ENCODE data around the gene IRF2BP1.

IRF2BP1 gene, protein sequence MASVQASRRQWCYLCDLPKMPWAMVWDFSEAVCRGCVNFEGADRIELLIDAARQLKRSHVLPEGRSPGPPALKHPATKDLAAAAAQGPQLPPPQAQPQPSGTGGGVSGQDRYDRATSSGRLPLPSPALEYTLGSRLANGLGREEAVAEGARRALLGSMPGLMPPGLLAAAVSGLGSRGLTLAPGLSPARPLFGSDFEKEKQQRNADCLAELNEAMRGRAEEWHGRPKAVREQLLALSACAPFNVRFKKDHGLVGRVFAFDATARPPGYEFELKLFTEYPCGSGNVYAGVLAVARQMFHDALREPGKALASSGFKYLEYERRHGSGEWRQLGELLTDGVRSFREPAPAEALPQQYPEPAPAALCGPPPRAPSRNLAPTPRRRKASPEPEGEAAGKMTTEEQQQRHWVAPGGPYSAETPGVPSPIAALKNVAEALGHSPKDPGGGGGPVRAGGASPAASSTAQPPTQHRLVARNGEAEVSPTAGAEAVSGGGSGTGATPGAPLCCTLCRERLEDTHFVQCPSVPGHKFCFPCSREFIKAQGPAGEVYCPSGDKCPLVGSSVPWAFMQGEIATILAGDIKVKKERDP

DNA sequence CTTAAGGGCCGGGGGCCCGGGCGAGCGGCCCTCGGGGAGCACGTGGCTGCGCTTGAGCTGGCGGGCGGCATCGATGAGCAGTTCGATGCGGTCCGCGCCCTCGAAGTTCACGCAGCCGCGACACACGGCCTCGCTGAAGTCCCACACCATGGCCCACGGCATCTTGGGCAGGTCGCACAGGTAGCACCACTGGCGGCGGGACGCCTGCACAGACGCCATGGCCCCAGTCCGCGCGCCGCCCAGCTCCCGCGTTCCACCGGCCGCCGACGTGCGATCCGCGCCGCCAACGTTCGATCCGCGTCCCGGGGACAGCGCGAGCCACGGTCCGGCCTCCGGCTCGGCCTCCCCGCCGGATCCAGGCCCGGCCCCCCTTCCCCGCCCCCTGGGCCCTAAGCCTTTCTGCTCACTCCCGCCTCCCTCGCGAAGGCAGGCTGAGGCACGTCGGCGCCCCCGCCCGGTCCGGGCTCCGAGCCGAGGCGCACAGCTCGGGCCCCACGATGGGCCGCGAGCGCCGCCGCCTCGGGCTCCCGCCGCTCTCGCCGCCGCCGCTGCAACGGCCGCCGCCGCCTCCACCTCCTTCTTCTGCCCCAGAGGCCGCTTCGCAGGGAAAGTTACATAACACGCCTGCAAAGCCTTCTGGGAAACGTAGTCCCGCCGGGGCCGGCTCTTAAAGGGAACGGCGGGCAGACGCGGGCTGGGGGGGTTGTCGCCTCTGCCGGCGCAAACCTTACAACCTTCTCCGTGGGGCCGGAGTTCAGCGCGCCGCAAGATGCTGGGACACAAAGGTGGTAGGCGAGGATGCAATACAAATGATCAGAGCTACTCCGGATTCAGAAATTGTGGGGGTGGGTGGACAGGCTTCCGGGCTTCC, at the start of gene IRF2BP1:
TSS of gene IRF2BP1 (minus strand) at position 586 of the 871 bp plus-strand sequence. CDS start at position 219, 367 bp downstream.
- peaks cover 3% of the 10 kb centered on the region for H3K27me3 Mint-ChIP-seq (ENCODE audit: low read depth)
- H3K4me3 Mint-ChIP-seq: peak within 1 kb of the TSS; percentile 97
- H3K27ac Mint-ChIP-seq: peak within 1 kb of the TSS; percentile 99
- peaks cover 21% of the 10 kb centered on the region for H3K4me1 Mint-ChIP-seq (ENCODE audit: low read depth)
- H3K36me3 Mint-ChIP-seq (ENCODE audit: low read depth): peaks cover 7% of the 10 kb centered on the region
- H3K9me3 Mint-ChIP-seq: no peaks in the 10 kb centered on the region

DNA sequence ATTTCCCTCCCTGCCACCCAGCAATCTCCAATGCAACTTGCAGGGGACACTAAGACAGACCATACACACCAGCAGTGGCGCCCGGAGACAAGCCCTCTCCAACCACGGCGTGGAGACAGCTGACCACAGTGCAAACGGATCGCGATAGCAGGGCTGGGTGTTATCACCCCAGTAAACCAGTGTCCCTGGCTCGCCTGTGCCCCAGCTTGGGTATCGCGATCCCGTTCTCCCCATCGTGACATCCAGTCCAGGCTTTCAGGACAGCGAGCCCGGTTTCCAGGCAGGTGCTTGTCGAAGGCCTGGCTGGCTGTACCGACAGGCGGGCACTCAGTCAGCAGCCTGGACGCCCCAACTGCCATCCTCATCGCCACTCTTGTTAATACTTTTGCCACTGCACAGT, 49.3 kb upstream of the IRF2BP1 start:
- Mint-ChIP-seq H3K27me3 (ENCODE audit: low read depth) (peaks cover 37% of the 10 kb centered on the region), H3K36me3 (ENCODE audit: low read depth) (peaks cover 4% of the 10 kb centered on the region), H3K4me1 (ENCODE audit: low read depth) (peaks cover 4% of the 10 kb centered on the region), H3K9me3 (peaks cover 10% of the 10 kb centered on the region), H3K27ac (no peak overlapping the region), H3K4me3 (no peak overlapping the region)

DNA sequence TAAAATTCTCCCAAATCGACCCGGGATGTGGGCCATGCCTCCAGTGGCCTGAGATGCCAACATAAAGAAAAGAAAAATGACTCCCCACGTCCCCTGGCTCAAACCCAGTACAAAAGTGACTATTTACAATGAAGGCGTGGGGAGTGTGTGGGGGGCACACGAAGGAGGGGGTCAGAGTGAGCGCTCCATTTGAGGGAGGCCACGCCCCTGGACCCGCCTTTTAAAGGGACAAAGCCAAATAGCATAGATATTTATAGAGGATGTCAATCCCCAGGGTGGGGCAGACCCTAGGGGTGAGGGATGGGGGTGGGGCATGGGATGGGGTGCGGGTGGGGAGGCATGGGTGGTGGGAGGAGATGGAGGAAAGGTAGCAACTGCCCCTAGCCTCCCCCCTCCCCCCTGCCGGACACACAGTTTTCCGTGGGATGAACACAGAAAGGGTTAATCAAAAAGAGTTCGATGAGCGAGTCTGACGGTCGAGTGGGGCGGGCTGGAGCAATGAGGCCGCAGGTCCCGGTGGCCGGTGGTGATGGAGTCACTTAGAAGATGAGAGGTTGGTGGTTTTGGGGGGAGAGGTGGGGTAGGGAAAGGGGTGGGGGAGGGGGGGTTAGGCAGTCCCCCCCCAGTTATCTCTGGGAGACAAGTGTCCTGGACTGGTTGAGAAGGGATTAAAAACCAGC, 48.8 kb upstream of the IRF2BP1 start:
- no peak overlapping the region for H3K27ac Mint-ChIP-seq
- H3K4me3 Mint-ChIP-seq: no peak overlapping the region
- peaks cover 4% of the 10 kb centered on the region for H3K36me3 Mint-ChIP-seq (ENCODE audit: low read depth)
- H3K4me1 Mint-ChIP-seq (ENCODE audit: low read depth): peaks cover 4% of the 10 kb centered on the region
- peaks cover 10% of the 10 kb centered on the region for H3K9me3 Mint-ChIP-seq
- H3K27me3 Mint-ChIP-seq (ENCODE audit: low read depth): peaks cover 39% of the 10 kb centered on the region

DNA sequence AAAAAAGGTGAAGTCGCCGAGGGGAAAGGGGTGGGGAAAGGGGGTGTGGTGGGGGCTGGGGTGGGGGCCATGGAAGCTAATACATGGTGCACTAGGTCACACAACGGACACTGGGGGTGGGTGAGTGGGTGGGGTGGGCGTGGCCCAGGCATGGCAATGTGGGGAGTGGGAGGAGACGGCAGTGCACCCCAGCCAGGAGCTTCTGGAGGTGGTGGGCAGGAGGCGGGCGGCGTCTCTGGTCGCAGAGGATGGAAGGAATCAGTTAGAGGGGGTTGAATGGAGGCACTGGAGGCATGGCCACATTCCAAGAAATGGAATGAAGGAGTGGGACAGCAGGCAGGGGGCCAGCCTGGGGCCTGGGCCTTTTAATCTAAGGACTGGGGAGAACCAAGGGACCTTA, 47.8 kb upstream of the IRF2BP1 start:
- Mint-ChIP-seq H3K9me3 (peaks cover 6% of the 10 kb centered on the region), H3K27me3 (ENCODE audit: low read depth) (peaks cover 29% of the 10 kb centered on the region), H3K4me3 (no peak overlapping the region), H3K36me3 (ENCODE audit: low read depth) (peaks cover under 1% of the 10 kb centered on the region), H3K27ac (no peak overlapping the region), H3K4me1 (ENCODE audit: low read depth) (peaks cover 1% of the 10 kb centered on the region)

DNA sequence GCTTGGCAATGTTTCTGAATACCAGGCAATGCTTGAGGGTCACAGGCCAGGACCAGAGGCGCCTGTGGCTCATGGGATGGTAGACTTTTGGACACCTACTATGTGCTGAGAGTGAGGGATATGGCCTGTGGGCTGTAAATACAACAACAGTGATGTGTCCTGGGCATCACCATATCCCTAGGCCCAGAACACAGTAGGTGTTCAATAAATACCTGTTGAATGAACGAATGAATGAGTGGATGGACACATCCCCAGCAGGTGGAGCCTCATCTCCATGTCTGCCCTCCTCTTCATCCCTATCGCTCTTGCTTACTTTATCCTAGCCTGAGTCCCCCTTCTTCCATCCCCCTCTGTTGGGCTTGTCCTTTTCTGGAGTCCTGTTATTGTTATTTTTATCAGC, 45.1 kb upstream of the IRF2BP1 start:
- Mint-ChIP-seq H3K4me3 (no peak overlapping the region), H3K4me1 (ENCODE audit: low read depth) (peaks cover 11% of the 10 kb centered on the region), H3K27me3 (ENCODE audit: low read depth) (peaks cover 15% of the 10 kb centered on the region), H3K36me3 (ENCODE audit: low read depth) (no peaks in the 10 kb centered on the region), H3K9me3 (no peaks in the 10 kb centered on the region), H3K27ac (no peak overlapping the region)

DNA sequence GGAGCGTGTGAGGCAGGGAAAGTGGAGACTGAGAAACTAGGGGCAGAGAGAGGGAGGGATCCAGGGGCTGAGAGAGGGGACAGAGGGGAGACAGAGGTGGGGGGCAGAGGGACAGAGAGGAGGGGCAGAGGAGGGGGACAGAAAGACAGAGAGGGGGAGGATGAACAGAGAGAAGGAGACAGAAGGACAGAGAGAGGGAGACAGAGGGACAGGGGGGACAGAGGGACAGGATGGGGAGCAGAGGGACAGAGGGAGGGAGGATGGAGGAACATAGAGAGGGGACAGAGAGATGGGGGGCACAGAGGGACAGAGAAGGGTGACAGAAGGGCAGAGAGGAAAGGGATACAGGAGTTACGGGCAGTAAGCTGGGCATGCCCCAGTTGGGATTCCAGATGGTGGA, 43.3 kb upstream of the IRF2BP1 start:
- Mint-ChIP-seq H3K27me3 (ENCODE audit: low read depth) (peaks cover 10% of the 10 kb centered on the region), H3K4me3 (peak overlapping the region; percentile 16), H3K9me3 (no peaks in the 10 kb centered on the region), H3K27ac (no peak overlapping the region), H3K36me3 (ENCODE audit: low read depth) (no peaks in the 10 kb centered on the region), H3K4me1 (ENCODE audit: low read depth) (peaks cover 11% of the 10 kb centered on the region)

DNA sequence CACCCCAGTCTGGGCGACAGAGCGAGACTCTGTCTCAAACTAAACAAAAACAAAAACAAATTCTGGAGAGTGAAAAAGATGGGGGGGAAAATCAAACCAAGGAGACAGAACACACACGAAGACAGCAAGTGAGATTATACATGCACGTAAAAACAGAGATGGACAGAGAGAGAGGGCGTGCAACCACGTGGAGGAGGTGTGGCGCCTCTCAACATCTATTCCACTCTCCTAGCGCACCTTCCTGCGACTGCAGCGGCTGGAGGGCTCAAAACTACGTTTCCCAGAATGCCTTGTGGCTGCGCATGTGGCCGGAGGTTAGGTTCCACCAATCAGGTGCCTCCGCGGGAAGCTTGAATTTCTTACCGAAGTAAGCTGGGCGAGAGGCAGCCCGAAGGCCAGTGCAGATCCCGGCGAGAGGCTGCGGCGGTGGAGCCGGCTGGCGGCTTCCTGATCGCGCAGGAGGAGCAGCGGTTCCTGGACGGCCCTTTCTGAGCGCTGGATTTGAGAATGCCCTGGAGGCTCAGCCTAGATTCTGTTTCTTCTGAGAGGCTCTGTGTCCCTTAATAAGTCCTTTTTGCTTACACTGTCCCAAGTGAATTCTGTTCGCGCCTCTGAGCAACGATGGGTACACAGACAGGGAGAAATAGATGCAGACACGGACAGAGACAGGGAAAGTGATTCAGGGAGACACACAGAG, 41.8 kb upstream of the IRF2BP1 start:
- H3K27me3 Mint-ChIP-seq (ENCODE audit: low read depth): peaks cover 10% of the 10 kb centered on the region
- no peaks in the 10 kb centered on the region for H3K36me3 Mint-ChIP-seq (ENCODE audit: low read depth)
- peak overlapping the region; percentile 82 for H3K4me3 Mint-ChIP-seq
- H3K9me3 Mint-ChIP-seq: no peaks in the 10 kb centered on the region
- peak overlapping the region; percentile 78 for H3K27ac Mint-ChIP-seq
- peaks cover 11% of the 10 kb centered on the region for H3K4me1 Mint-ChIP-seq (ENCODE audit: low read depth)

DNA sequence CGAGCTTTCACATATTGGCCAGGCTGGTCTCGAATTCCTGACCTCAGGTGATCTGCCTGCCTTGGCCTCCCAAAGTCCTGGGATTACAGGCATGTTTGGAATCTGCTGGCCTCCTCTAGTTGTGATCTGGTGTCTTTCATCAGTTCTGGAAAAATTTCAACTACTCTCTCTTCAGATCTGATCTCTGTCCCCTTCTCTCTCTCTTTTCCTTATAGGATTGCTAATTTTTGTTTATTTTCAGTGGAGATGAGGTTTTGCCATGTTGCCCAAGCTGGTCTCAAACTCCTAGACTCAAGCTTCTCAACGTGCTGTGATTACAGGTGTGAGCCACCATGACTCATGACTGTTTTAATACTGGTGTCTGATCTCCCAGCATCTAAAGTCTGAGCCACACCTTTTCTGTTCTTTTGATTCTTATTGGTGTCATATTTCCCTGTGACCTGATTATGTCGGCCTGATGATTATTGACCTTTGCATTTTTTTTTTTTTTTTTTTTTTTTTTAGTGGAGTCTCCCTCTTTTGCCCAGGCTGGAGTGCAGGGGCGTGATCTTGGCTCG, 39.0 kb upstream of the IRF2BP1 start:
- H3K27ac Mint-ChIP-seq: no peak overlapping the region
- H3K27me3 Mint-ChIP-seq (ENCODE audit: low read depth): peaks cover under 1% of the 10 kb centered on the region
- peaks cover 19% of the 10 kb centered on the region for H3K4me1 Mint-ChIP-seq (ENCODE audit: low read depth)
- H3K9me3 Mint-ChIP-seq: no peaks in the 10 kb centered on the region
- H3K36me3 Mint-ChIP-seq (ENCODE audit: low read depth): no peaks in the 10 kb centered on the region
- no peak overlapping the region for H3K4me3 Mint-ChIP-seq

DNA sequence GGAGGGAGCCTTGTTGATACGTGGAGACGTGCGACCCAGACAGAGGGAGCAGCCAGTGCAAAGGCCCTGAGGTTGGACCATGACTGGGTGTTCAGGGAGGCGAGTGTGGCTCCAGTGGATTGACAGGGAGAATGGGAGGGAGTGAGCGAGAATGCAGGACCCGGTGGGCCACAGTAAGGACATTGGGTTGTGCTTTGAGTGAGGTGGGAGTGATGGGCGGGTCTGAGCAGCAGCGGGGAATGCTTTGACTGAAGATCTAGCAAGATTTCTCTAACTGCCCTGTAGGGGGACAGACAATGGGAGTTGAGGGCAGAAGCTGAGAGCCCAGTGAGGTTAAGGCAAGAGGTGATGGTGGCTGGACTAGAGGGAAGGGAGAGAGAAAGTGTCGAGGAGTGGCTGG, 36.3 kb upstream of the IRF2BP1 start:
- Mint-ChIP-seq H3K9me3 (no peaks in the 10 kb centered on the region), H3K4me1 (ENCODE audit: low read depth) (peaks cover 28% of the 10 kb centered on the region), H3K27ac (no peak overlapping the region), H3K36me3 (ENCODE audit: low read depth) (no peaks in the 10 kb centered on the region), H3K27me3 (ENCODE audit: low read depth) (no peaks in the 10 kb centered on the region), H3K4me3 (no peak overlapping the region)

DNA sequence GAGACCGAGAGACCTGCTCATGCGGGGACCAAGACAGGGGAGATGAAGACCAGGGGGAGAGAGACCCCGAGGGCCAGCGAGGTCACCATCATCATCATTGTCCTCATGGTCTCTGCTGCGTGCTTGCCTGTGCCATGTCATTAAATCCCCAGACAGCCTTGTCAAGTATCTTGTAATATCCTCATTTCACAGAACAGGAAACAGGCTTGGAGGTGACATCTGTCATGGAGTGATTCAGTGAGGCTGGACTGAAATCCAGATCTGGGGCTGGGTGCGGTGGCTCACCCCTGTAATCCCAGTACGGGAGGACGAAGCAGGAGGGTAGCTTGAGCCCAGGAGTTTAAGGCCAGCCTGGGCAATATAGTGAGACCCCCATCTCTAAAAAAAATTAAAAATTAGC, 34.5 kb upstream of the IRF2BP1 start:
- Mint-ChIP-seq H3K27me3 (ENCODE audit: low read depth) (no peaks in the 10 kb centered on the region), H3K36me3 (ENCODE audit: low read depth) (no peaks in the 10 kb centered on the region), H3K4me3 (peak overlapping the region; percentile 23), H3K4me1 (ENCODE audit: low read depth) (peaks cover 32% of the 10 kb centered on the region), H3K27ac (peak overlapping the region; percentile 43), H3K9me3 (no peaks in the 10 kb centered on the region)

DNA sequence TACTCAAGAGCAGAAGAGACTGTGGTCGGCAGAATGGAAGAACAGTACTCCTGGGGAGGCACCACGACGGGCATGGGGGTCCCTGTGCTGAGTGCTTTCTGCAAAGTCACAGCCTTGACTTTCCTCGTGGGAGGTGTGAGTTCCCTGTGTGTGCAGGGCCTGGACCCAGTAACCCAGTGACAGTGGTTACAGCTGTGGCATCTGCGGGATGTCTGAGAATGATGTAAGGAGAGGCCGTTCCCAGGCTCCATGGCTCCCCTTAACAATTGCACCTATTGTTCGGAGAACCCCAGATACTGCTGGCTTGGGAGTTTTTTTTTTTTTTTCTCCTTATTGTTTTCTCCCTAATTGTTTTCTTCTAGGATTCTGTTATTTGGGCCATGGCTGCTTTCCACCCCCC, 33.7 kb upstream of the IRF2BP1 start:
- no peak overlapping the region for H3K27ac Mint-ChIP-seq
- no peaks in the 10 kb centered on the region for H3K27me3 Mint-ChIP-seq (ENCODE audit: low read depth)
- no peak overlapping the region for H3K4me3 Mint-ChIP-seq
- H3K4me1 Mint-ChIP-seq (ENCODE audit: low read depth): peaks cover 32% of the 10 kb centered on the region
- H3K9me3 Mint-ChIP-seq: no peaks in the 10 kb centered on the region
- no peaks in the 10 kb centered on the region for H3K36me3 Mint-ChIP-seq (ENCODE audit: low read depth)

DNA sequence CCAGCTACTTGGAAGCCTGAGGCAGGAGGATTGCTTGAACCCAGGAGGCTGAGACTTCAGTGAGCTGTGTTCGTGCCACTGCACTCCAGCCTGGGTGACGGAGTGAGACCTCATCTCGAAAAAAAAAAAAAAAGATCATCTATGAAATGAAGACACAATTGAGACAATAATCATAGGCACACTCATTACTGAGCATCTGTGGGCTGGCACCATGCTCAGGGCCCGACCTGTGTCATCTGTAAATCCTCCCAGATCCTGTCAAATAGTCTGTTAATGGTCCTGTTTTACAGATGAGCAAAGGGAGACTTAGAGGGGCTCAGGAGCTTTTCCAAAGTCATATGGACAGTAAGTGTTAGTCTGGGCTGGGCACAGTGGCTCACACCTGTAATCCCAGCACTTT, 32.8 kb upstream of the IRF2BP1 start:
- Mint-ChIP-seq H3K4me3 (peak overlapping the region; percentile 31), H3K27ac (peak overlapping the region; percentile 31), H3K9me3 (no peaks in the 10 kb centered on the region), H3K36me3 (ENCODE audit: low read depth) (no peaks in the 10 kb centered on the region), H3K4me1 (ENCODE audit: low read depth) (peaks cover 32% of the 10 kb centered on the region), H3K27me3 (ENCODE audit: low read depth) (peaks cover under 1% of the 10 kb centered on the region)

DNA sequence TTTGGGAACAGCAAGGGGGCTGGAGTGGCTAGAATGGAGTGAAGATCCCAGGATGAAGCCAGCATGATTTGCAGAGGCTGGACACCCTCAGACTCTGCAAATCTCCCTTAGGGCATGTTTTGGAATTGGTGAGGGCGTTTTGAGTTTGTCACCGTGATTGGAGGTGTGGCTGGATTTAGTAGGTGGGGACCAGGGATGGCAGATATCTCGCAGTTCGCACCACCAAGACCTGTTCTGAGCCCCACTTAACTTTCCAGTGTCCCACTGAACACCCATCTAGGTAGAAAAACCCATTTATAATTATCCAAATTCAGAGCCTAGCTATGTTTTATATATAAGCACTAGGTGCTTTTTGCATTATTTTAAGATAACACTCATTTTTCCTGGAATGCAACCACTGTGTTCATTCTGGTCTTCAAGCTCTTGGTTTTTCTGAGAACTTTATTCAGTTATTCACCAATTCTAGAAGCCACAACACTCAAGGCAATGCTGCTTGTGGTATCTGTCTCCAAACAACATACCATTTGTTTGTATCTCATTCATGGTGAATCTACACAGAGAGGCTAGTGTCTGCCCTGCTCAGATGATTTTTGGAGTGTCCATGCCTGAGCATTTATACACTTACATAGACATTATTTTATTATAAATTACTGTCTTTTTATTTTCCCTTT, 31.6 kb upstream of the IRF2BP1 start:
- Mint-ChIP-seq H3K9me3 (no peaks in the 10 kb centered on the region), H3K36me3 (ENCODE audit: low read depth) (no peaks in the 10 kb centered on the region), H3K4me1 (ENCODE audit: low read depth) (peaks cover 32% of the 10 kb centered on the region), H3K27me3 (ENCODE audit: low read depth) (peaks cover 10% of the 10 kb centered on the region), H3K27ac (peak overlapping the region; percentile 67), H3K4me3 (no peak overlapping the region)
